ENCODE measurements around the gene NTRK2.

- TF ChIP-seq POLR2AphosphoS5 (IDR thresholded peaks at IDR 0.05) (no peak), EP300 (IDR thresholded peaks at IDR 0.05) (no peak), CTCF (IDR thresholded peaks at IDR 0.05) (no peak)
Observed at GRCh38 chr9:84799251-84799650, 129.7 kb downstream of the NTRK2 start.
